ENCODE data around the gene TAS2R50.

Gene TAS2R50

GRCh38 chr12:10943167-10943566 is 43.5 kb downstream of the TAS2R50 start:
- DNase-seq: no peak

GRCh38 chr12:10941916-10942607 is 44.6 kb downstream of the TAS2R50 start:
- no peak for DNase-seq

GRCh38 chr12:10941369-10941768 is 45.3 kb downstream of the TAS2R50 start:
- no peak for DNase-seq

GRCh38 chr12:10940389-10940788 is 46.3 kb downstream of the TAS2R50 start:
- DNase-seq: no peak

GRCh38 chr12:10939163-10939562 is 47.5 kb downstream of the TAS2R50 start, which contains the start of gene TAS2R14:
TAS2R14 (minus strand) TSS chr12:10939263; CDS start chr12:10939207, 56 bp downstream.
- no peak for DNase-seq

- no peak for DNase-seq
Observed at GRCh38 chr12:10936506-10936905, 50.2 kb downstream of the TAS2R50 start.
